ENCODE data around the gene FAM187B.

The FAM187B gene

GRCh38 chr19:35260694-35261304, 32.3 kb upstream of the FAM187B start:
- H3K9ac ChIP-seq (ENCODE audit: low read length): no peak overlapping the region
- H3K4me3 ChIP-seq (ENCODE audit: low read depth, low read length, poor library complexity, severe bottlenecking): no peak overlapping the region
- peaks cover 33% of the 10 kb centered on the region for H3K4me1 ChIP-seq (ENCODE audit: insufficient read depth, low read length, severe bottlenecking)
- TF ChIP-seq, protein P1, sequence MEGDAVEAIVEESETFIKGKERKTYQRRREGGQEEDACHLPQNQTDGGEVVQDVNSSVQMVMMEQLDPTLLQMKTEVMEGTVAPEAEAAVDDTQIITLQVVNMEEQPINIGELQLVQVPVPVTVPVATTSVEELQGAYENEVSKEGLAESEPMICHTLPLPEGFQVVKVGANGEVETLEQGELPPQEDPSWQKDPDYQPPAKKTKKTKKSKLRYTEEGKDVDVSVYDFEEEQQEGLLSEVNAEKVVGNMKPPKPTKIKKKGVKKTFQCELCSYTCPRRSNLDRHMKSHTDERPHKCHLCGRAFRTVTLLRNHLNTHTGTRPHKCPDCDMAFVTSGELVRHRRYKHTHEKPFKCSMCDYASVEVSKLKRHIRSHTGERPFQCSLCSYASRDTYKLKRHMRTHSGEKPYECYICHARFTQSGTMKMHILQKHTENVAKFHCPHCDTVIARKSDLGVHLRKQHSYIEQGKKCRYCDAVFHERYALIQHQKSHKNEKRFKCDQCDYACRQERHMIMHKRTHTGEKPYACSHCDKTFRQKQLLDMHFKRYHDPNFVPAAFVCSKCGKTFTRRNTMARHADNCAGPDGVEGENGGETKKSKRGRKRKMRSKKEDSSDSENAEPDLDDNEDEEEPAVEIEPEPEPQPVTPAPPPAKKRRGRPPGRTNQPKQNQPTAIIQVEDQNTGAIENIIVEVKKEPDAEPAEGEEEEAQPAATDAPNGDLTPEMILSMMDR (IDR thresholded peaks at IDR 0.05; ENCODE audit: low read length): no peak
- no peak for TF ChIP-seq EZH2 (IDR thresholded peaks at IDR 0.05; ENCODE audit: borderline replicate concordance, low read length)
- no peaks in the 10 kb centered on the region for H3K9me2 ChIP-seq (ENCODE audit: low read depth, low read length)
- no peaks in the 10 kb centered on the region for H4K20me1 ChIP-seq (ENCODE audit: insufficient read depth, low read length)
- no peak overlapping the region for H2AFZ ChIP-seq (ENCODE audit: low read length)
- no peak overlapping the region for H3K4me2 ChIP-seq (ENCODE audit: low read length)
- H3K27me3 ChIP-seq (ENCODE audit: insufficient read depth, low read length): no peaks in the 10 kb centered on the region
- H3K27ac ChIP-seq (ENCODE audit: low read depth, low read length, poor library complexity, severe bottlenecking): peak overlapping the region; percentile 50
- H3F3A ChIP-seq (ENCODE audit: insufficient read depth, low read length): no peaks in the 10 kb centered on the region
- no peaks in the 10 kb centered on the region for H3K79me2 ChIP-seq (ENCODE audit: insufficient read depth, low read length)
- peaks cover 60% of the 10 kb centered on the region; the same call in 1 of the 2 replicates for H3K36me3 ChIP-seq (ENCODE audit: insufficient read depth, low read length)
- no peaks in the 10 kb centered on the region for H3K9me3 ChIP-seq (ENCODE audit: low read length)

- no peaks in the 10 kb centered on the region for H3K9me3 ChIP-seq (ENCODE audit: low read length)
- H3K9me2 ChIP-seq (ENCODE audit: low read depth, low read length): no peaks in the 10 kb centered on the region
- H4K20me1 ChIP-seq (ENCODE audit: insufficient read depth, low read length): no peaks in the 10 kb centered on the region
- no peak for TF ChIP-seq EZH2 (IDR thresholded peaks at IDR 0.05; ENCODE audit: borderline replicate concordance, low read length)
- TF ChIP-seq, protein P1 (IDR thresholded peaks at IDR 0.05; ENCODE audit: low read length): no peak
- H3K36me3 ChIP-seq (ENCODE audit: insufficient read depth, low read length): peaks cover 65% of the 10 kb centered on the region
- no peaks in the 10 kb centered on the region for H3K79me2 ChIP-seq (ENCODE audit: insufficient read depth, low read length)
- H3K4me3 ChIP-seq (ENCODE audit: low read depth, low read length, poor library complexity, severe bottlenecking): no peak overlapping the region
- H3K27me3 ChIP-seq (ENCODE audit: insufficient read depth, low read length): no peaks in the 10 kb centered on the region
- no peak overlapping the region for H3K27ac ChIP-seq (ENCODE audit: low read depth, low read length, poor library complexity, severe bottlenecking)
- H2AFZ ChIP-seq (ENCODE audit: low read length): no peak overlapping the region
- H3K4me1 ChIP-seq (ENCODE audit: insufficient read depth, low read length, severe bottlenecking): peaks cover 13% of the 10 kb centered on the region
- no peak overlapping the region for H3K9ac ChIP-seq (ENCODE audit: low read length)
- no peaks in the 10 kb centered on the region for H3F3A ChIP-seq (ENCODE audit: insufficient read depth, low read length)
- H3K4me2 ChIP-seq (ENCODE audit: low read length): no peak overlapping the region
Measured at GRCh38 chr19:35257113-35257461, 28.5 kb upstream of the FAM187B start.

DNA sequence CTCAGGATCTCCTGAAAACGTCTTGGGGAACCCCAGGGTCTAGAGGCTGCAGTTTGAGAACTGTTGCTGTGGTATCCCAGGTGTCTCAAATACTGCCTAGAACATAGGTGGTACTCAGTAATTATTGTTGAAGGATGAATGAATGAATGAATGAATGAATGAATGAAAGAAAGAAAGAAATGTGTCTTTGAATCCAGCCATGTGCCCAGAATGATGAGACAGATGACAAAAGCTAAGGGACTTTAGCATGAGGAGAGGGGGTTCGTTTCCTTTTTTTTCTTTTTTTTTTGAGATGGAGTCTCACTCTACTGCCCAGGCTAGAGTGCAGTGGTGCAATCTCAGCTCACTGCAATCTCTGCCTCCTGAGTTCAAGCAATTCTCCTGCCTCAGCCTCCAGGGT, 28.0 kb upstream of the FAM187B start:
- H3K36me3 ChIP-seq (ENCODE audit: insufficient read depth, low read length): peaks cover 66% of the 10 kb centered on the region
- H3K9me3 ChIP-seq (ENCODE audit: low read length): no peaks in the 10 kb centered on the region
- peaks cover 8% of the 10 kb centered on the region for H3K4me1 ChIP-seq (ENCODE audit: insufficient read depth, low read length, severe bottlenecking)
- no peaks in the 10 kb centered on the region for H3F3A ChIP-seq (ENCODE audit: insufficient read depth, low read length)
- no peaks in the 10 kb centered on the region for H3K27me3 ChIP-seq (ENCODE audit: insufficient read depth, low read length)
- no peaks in the 10 kb centered on the region for H3K79me2 ChIP-seq (ENCODE audit: insufficient read depth, low read length)
- TF ChIP-seq EZH2 (IDR thresholded peaks at IDR 0.05; ENCODE audit: borderline replicate concordance, low read length): no peak
- TF ChIP-seq, protein P1 (IDR thresholded peaks at IDR 0.05; ENCODE audit: low read length): no peak
- H3K9ac ChIP-seq (ENCODE audit: low read length): no peak overlapping the region
- no peaks in the 10 kb centered on the region for H4K20me1 ChIP-seq (ENCODE audit: insufficient read depth, low read length)
- no peak overlapping the region for H3K4me2 ChIP-seq (ENCODE audit: low read length)
- H3K9me2 ChIP-seq (ENCODE audit: low read depth, low read length): no peaks in the 10 kb centered on the region
- no peak overlapping the region for H2AFZ ChIP-seq (ENCODE audit: low read length)
- H3K27ac ChIP-seq (ENCODE audit: low read depth, low read length, poor library complexity, severe bottlenecking): no peak overlapping the region
- no peak overlapping the region for H3K4me3 ChIP-seq (ENCODE audit: low read depth, low read length, poor library complexity, severe bottlenecking)
